ENCODE data around the gene HPF1. TPM values are rescaled to one million over a fixed set of nuclear protein-coding genes. Genes with fewer than 3 reads are reported as not detected.

The HPF1 gene
- total and polyA plus RNA-seq, 7 donors = 13.2 to 44.7 (median 17.3) TPM

DNA sequence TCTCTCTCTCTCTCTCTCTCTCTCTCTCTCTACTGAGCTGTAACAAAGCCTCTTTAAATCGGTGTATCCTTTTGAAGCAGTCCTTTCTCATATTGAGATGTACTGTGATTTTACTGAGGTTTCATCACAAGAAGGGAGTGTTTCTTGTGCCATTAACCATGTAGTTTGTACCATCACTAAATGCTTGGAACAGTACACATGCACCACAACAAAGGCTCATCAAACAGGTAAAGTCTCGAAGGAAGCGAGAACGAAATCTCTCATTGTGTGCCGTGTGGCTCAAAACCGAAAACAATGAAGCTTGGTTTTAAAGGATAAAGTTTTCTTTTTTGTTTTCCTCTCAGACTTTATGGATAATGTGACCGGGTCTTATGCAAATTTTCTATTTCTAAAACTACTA, 37.2 kb downstream of the HPF1 start:
- ATAC-seq = no peak
- Histone ChIP-seq H3K27ac (no peak overlapping the region), H3K9me3 (no peaks in the 10 kb centered on the region), H3K4me1 (no peaks in the 10 kb centered on the region), H3K36me3 (ENCODE audit: insufficient read depth in 1 of 2, low read depth in 1 of 2) (peaks cover 5 to 46% of the 10 kb centered on the region in 2 donors), H3K4me3 (no peak overlapping the region), H3K27me3 (ENCODE audit: insufficient read depth in 3 of 3, low read length in 2 of 3) (no peaks in the 10 kb centered on the region)
- 95 to 96% (median 95%) methylated on average over 7 of the region's 7 CpGs for whole genome bisulfite sequencing, 3 donors
- intact Hi-C loops (cut with DNase I) = loop anchor here (5.0 kb wide), 2 partner anchors 103 to 108 kb away; partner anchors contain the start of gene NEK1 (in 1 of the 2)
- TF ChIP-seq, protein P1, sequence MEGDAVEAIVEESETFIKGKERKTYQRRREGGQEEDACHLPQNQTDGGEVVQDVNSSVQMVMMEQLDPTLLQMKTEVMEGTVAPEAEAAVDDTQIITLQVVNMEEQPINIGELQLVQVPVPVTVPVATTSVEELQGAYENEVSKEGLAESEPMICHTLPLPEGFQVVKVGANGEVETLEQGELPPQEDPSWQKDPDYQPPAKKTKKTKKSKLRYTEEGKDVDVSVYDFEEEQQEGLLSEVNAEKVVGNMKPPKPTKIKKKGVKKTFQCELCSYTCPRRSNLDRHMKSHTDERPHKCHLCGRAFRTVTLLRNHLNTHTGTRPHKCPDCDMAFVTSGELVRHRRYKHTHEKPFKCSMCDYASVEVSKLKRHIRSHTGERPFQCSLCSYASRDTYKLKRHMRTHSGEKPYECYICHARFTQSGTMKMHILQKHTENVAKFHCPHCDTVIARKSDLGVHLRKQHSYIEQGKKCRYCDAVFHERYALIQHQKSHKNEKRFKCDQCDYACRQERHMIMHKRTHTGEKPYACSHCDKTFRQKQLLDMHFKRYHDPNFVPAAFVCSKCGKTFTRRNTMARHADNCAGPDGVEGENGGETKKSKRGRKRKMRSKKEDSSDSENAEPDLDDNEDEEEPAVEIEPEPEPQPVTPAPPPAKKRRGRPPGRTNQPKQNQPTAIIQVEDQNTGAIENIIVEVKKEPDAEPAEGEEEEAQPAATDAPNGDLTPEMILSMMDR (IDR thresholded peaks at IDR 0.05) = no peak
- no peak for DNase-seq

- TF ChIP-seq, protein P1 (IDR thresholded peaks at IDR 0.05) = no peak
- Histone ChIP-seq H3K36me3 (ENCODE audit: insufficient read depth in 1 of 2, low read depth in 1 of 2) (peaks cover 5 to 70% of the 10 kb centered on the region in 2 donors), H3K4me1 (no peaks in the 10 kb centered on the region), H3K9me3 (no peaks in the 10 kb centered on the region), H3K27ac (no peak overlapping the region), H3K27me3 (ENCODE audit: insufficient read depth in 3 of 3, low read length in 2 of 3) (no peaks in the 10 kb centered on the region), H3K4me3 (no peak overlapping the region)
- intact Hi-C loops (cut with DNase I) = no loop called here
- ATAC-seq (no peak), DNase-seq (no peak)
- 84 to 100% (median 90%) methylated on average over 1 of the region's 1 CpG for WGBS, 3 donors
These were observed 41.1 kb downstream of the HPF1 start for GRCh38 chr4:169716677-169717076.

GRCh38 chr4:169715826-169716225, 41.9 kb downstream of the HPF1 start:
- Histone ChIP-seq H3K4me3 (no peak overlapping the region), H3K27ac (no peak overlapping the region), H3K9me3 (no peaks in the 10 kb centered on the region), H3K36me3 (ENCODE audit: insufficient read depth in 1 of 2, low read depth in 1 of 2) (peaks cover 5 to 61% of the 10 kb centered on the region in 2 donors), H3K27me3 (ENCODE audit: insufficient read depth in 3 of 3, low read length in 2 of 3) (no peaks in the 10 kb centered on the region), H3K4me1 (no peaks in the 10 kb centered on the region)
- WGBS, 3 donors = 62 to 79% (median 74%) methylated on average over 2 of the region's 2 CpGs
- TF ChIP-seq, protein P1 (IDR thresholded peaks at IDR 0.05) = no peak
- intact Hi-C loops (cut with DNase I) = no loop called here
- DNase-seq (no peak), ATAC-seq (no peak)

GRCh38 chr4:169707958-169708643, 49.6 kb downstream of the HPF1 start:
- H3K27ac ChIP-seq = peak overlapping the region; percentile 17
- H3K27me3 ChIP-seq (ENCODE audit: insufficient read depth in 3 of 3, low read length in 2 of 3) = no peaks in the 10 kb centered on the region
- peaks cover 0 to 34% of the 10 kb centered on the region in 2 donors for H3K36me3 ChIP-seq (ENCODE audit: insufficient read depth in 1 of 2, low read depth in 1 of 2)
- DNase-seq (no peak), ATAC-seq (peak in 3 of 4 donors; percentile 21 to 61 (median 60))
- H3K4me3 ChIP-seq = no peak overlapping the region
- no peaks in the 10 kb centered on the region for H3K9me3 ChIP-seq
- WGBS, 3 donors = 37 to 58% (median 43%) methylated on average over 2 of the region's 2 CpGs
- peaks cover 11% of the 10 kb centered on the region for H3K4me1 ChIP-seq
- intact Hi-C loops (cut with DNase I) = no loop called here
- TF ChIP-seq, protein P1 (IDR thresholded peaks at IDR 0.05) = no peak

Data from psoas muscle (tissue), 8 donors.